NCI-H187 (cell line): ENCODE data around the gene NTN1.
"Not testable (repeated sequence)": the region's sequence is repeated elsewhere in the genome, so short reads cannot be mapped to it uniquely, and the experiment has no call there.

Experiments used
- DNase-seq, 2 experiments: peaks; one replicate each; lab custom pipeline; 2025; lab: John Stamatoyannopoulos, UW

The NTN1 gene

GRCh38 chr17:9123594-9124553 lies 102.6 kb downstream of the NTN1 start:
- no peak for DNase-seq

- DNase-seq: no peak
Observed at GRCh38 chr17:9124554-9124935, 103.2 kb downstream of the NTN1 start.

GRCh38 chr17:9125722-9126121 lies 104.4 kb downstream of the NTN1 start:
- DNase-seq: no peak

- no peak for DNase-seq
Observed at GRCh38 chr17:9127340-9127739, 106.0 kb downstream of the NTN1 start.

- DNase-seq: no peak
Observed at GRCh38 chr17:9131371-9131770, 110.1 kb downstream of the NTN1 start.

GRCh38 chr17:9132291-9132690 lies 111.0 kb downstream of the NTN1 start:
- no peak for DNase-seq

GRCh38 chr17:9132944-9133610 lies 111.8 kb downstream of the NTN1 start:
- DNase-seq: no peak

GRCh38 chr17:9138161-9138717 lies 116.9 kb downstream of the NTN1 start:
- no peak for DNase-seq

- DNase-seq: no peak
Observed at GRCh38 chr17:9139695-9140094, 118.4 kb downstream of the NTN1 start.

- no peak for DNase-seq
Observed at GRCh38 chr17:9140550-9141424, 119.5 kb downstream of the NTN1 start.

- no peak for DNase-seq
Observed at GRCh38 chr17:9141425-9141753, 120.1 kb downstream of the NTN1 start.

- DNase-seq: no peak
Observed at GRCh38 chr17:9142772-9143494, 121.6 kb downstream of the NTN1 start.

GRCh38 chr17:9144502-9145249 lies 123.4 kb downstream of the NTN1 start:
- no peak for DNase-seq

- DNase-seq: no peak
Observed at GRCh38 chr17:9146064-9146463, 124.8 kb downstream of the NTN1 start.

GRCh38 chr17:9148905-9149525 lies 127.7 kb downstream of the NTN1 start:
- DNase-seq: no peak

- DNase-seq: no peak
Observed at GRCh38 chr17:9150446-9151090, 129.3 kb downstream of the NTN1 start.

GRCh38 chr17:9151091-9151490 lies 129.8 kb downstream of the NTN1 start:
- no peak for DNase-seq

GRCh38 chr17:9151740-9152139 lies 130.4 kb downstream of the NTN1 start:
- DNase-seq: not testable (repeated sequence)

GRCh38 chr17:9158544-9159452 lies 137.5 kb downstream of the NTN1 start:
- no peak for DNase-seq
